CD8-positive, alpha-beta memory T cell (primary cell): ENCODE data around the gene BACH2. TPM values are rescaled to one million over a fixed set of nuclear protein-coding genes. Genes with fewer than 3 reads are reported as not detected.
"Not testable (repeated sequence)": the region's sequence is repeated elsewhere in the genome, so short reads cannot be mapped to it uniquely, and the experiment has no call there.

ENCODE experiments used
- CTCF ChIA-PET: fragments of 350-600 bp; sonication (Branson Sonifier 250); formaldehyde crosslinking; loops from one replicate; lab custom pipeline; 2021; ENCODE audit warnings: antibody characterized with exemption; lab: Charles Lee
- POLR2A ChIA-PET: fragments of 350-600 bp; sonication (Branson Sonifier 250); formaldehyde crosslinking; loops from one replicate; lab custom pipeline; 2021; ENCODE audit warnings: antibody characterized with exemption; lab: Charles Lee
- DNase-seq, 5 donors: peaks; one replicate each; pipeline versions ENCODE4 v3.0.0 to v3.0.0-alpha.2; 2020 to 2022; ENCODE audit warnings: mixed read lengths in 1 of 5
- H3K27ac ChIP-seq: one replicate; pipeline ENCODE4 v1.7.0; 2013; ENCODE audit warnings: low read depth, mild to moderate bottlenecking, low read length, moderate library complexity
- H3K27me3 ChIP-seq: 2 replicates; pipeline ENCODE4 v1.7.0; 2013; ENCODE audit warnings: low read length, mild to moderate bottlenecking; ENCODE audit not compliant: insufficient read depth, poor library complexity, severe bottlenecking
- H3K36me3 ChIP-seq: 2 replicates; pipeline ENCODE4 v1.7.0; 2013; ENCODE audit warnings: mild to moderate bottlenecking, low read length, moderate library complexity; ENCODE audit not compliant: insufficient read depth
- H3K4me1 ChIP-seq: 2 replicates; pipeline ENCODE4 v1.7.0; 2013; ENCODE audit warnings: mild to moderate bottlenecking, low read length, moderate library complexity; ENCODE audit not compliant: insufficient read depth
- H3K4me3 ChIP-seq: 2 replicates; pipeline ENCODE4 v1.7.0; 2013; ENCODE audit warnings: mild to moderate bottlenecking, low read length
- H3K9me3 ChIP-seq: 2 replicates; pipeline ENCODE4 v1.7.0; 2013; ENCODE audit warnings: mild to moderate bottlenecking, low read length
- H3K27ac Mint-ChIP-seq, 8 donors: one replicate each; pipeline ENCODE4 v1.8.0; 2020 to 2021; ENCODE audit warnings: mixed read lengths in 8 of 8, mild to moderate bottlenecking in 6 of 8, inconsistent platforms in 3 of 8, moderate library complexity in 3 of 8
- H3K27me3 Mint-ChIP-seq, 2 donors: one replicate each; pipeline ENCODE4 v1.8.0; 2020 to 2021; ENCODE audit warnings: mixed read lengths in 2 of 2, mild to moderate bottlenecking in 1 of 2, moderate library complexity in 1 of 2
- H3K36me3 Mint-ChIP-seq, 3 donors: one replicate each; pipeline ENCODE4 v1.8.0; 2020 to 2021; ENCODE audit warnings: mixed read lengths in 3 of 3, inconsistent platforms in 1 of 3, mild to moderate bottlenecking in 1 of 3
- H3K4me1 Mint-ChIP-seq, 3 donors: one replicate each; pipeline ENCODE4 v1.8.0; 2020 to 2021; ENCODE audit warnings: mixed read lengths in 3 of 3, inconsistent platforms in 1 of 3, mild to moderate bottlenecking in 1 of 3
- H3K4me3 Mint-ChIP-seq, 7 donors: one replicate each; pipeline ENCODE4 v1.8.0; 2020 to 2021; ENCODE audit warnings: mixed read lengths in 7 of 7, mild to moderate bottlenecking in 6 of 7, moderate library complexity in 4 of 7, inconsistent platforms in 2 of 7
- H3K9me3 Mint-ChIP-seq, 5 donors: one replicate each; pipeline ENCODE4 v1.8.0; 2020 to 2022; ENCODE audit warnings: mixed read lengths in 5 of 5, mild to moderate bottlenecking in 3 of 5, moderate library complexity in 2 of 5, inconsistent platforms in 1 of 5
- polyA plus RNA-seq: library from polyadenylated mRNA; unstranded; fragments of 300-500 nt; fragmentation: Illumina TruSeq; gene quantifications from one replicate; pipeline ENCODE4 v1.2.3, GENCODE V29; 2021
- total RNA-seq, 2 experiments: library from RNA; stranded (reverse); gene quantifications; one replicate each; pipeline ENCODE4 v1.2.3, GENCODE V29; 2021

The BACH2 gene
- total and polyA plus RNA-seq, 3 experiments from 2014 or later, result 7.4 to 41.8 (median 39.9) TPM

DNA sequence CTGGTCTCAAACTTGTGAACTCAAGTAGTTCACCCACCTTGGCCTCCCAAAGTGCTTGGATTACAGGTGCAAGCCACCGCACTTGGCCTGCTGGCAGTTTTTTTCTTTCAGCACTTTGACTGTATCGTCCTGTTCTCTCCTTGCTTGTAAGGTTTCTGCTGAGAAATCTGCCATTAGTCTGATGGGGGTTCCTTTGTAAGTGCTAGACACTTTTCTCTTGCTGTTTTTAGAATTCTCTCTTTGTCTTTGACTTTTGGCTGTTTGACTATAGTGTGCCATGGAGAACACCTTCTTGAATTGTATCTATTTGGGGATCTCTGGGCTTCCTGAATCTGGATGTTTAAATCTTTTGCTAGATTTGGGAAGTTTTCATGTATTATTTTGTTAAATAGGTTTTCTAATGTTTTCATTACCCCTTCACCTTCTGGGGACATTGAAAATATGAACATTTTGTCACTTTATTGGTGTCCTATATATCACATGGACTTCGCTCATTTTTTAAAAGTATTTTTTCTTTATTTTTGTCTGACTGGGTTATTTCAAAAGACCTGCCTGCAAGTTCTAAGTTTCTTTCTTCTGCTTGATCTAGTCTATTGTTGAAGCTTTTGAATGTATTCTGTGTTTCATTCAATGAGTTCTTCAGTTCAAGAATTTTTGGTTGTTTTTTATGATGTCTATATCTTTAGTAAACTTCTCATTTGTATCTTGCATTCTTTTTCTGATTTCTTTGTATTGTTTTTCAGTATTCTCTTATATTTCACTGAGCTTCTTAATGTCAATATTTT is 380.3 kb downstream of the BACH2 start:
- no peak for DNase-seq
- H3K27me3 Mint-ChIP-seq, result peaks cover 3 to 34% of the 10 kb centered on the region in 2 donors
- no peaks in the 10 kb centered on the region for H3K4me1 ChIP-seq
- H3K27ac Mint-ChIP-seq, result no peak overlapping the region
- H3K9me3 Mint-ChIP-seq, result peaks cover 16 to 24% (median 20%) of the 10 kb centered on the region in 5 donors
- POLR2A ChIA-PET, result no interaction called here
- no peak overlapping the region for H3K4me3 Mint-ChIP-seq
- H3K4me1 Mint-ChIP-seq, result no peaks in the 10 kb centered on the region
- H3K27me3 ChIP-seq, result no peaks in the 10 kb centered on the region
- peaks cover 2 to 23% (median 7%) of the 10 kb centered on the region in 3 donors for H3K36me3 Mint-ChIP-seq
- H3K36me3 ChIP-seq, result no peaks in the 10 kb centered on the region
- H3K9me3 ChIP-seq, result peaks cover 4% of the 10 kb centered on the region
- CTCF ChIA-PET, result no interaction called here
- no peak overlapping the region for H3K27ac ChIP-seq
- no peak overlapping the region for H3K4me3 ChIP-seq

DNA sequence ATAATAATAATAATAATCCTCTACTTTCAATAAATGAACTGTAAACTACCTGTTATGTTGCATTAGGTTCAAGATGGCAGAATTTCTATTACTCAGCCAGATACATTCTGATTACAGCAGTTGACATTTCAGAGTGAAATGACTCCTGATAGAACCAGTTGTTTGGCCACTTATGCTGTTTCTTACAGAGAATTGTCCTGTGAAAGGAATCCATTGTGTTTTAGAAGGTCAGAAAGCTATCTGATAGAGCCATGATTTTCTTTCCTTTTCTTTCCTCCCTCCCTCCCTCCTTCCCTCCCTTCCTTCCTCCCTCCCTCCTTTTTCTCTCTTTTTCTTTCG is 385.8 kb downstream of the BACH2 start:
- Histone ChIP-seq H3K27ac (no peak overlapping the region), H3K4me1 (no peaks in the 10 kb centered on the region), H3K36me3 (no peaks in the 10 kb centered on the region), H3K9me3 (no peaks in the 10 kb centered on the region), H3K27me3 (no peaks in the 10 kb centered on the region), H3K4me3 (no peak overlapping the region)
- POLR2A ChIA-PET, result no interaction called here
- no peak overlapping the region for H3K4me3 Mint-ChIP-seq
- CTCF ChIA-PET, result no interaction called here
- H3K36me3 Mint-ChIP-seq, result peaks cover 0 to 15% (median 0%) of the 10 kb centered on the region in 3 donors
- H3K27me3 Mint-ChIP-seq, result peaks cover 3 to 33% of the 10 kb centered on the region in 2 donors
- no peak for DNase-seq
- peaks cover 0 to 4% (median 3%) of the 10 kb centered on the region in 3 donors for H3K4me1 Mint-ChIP-seq
- no peak overlapping the region for H3K27ac Mint-ChIP-seq
- peaks cover 7 to 12% (median 8%) of the 10 kb centered on the region in 5 donors for H3K9me3 Mint-ChIP-seq

DNA sequence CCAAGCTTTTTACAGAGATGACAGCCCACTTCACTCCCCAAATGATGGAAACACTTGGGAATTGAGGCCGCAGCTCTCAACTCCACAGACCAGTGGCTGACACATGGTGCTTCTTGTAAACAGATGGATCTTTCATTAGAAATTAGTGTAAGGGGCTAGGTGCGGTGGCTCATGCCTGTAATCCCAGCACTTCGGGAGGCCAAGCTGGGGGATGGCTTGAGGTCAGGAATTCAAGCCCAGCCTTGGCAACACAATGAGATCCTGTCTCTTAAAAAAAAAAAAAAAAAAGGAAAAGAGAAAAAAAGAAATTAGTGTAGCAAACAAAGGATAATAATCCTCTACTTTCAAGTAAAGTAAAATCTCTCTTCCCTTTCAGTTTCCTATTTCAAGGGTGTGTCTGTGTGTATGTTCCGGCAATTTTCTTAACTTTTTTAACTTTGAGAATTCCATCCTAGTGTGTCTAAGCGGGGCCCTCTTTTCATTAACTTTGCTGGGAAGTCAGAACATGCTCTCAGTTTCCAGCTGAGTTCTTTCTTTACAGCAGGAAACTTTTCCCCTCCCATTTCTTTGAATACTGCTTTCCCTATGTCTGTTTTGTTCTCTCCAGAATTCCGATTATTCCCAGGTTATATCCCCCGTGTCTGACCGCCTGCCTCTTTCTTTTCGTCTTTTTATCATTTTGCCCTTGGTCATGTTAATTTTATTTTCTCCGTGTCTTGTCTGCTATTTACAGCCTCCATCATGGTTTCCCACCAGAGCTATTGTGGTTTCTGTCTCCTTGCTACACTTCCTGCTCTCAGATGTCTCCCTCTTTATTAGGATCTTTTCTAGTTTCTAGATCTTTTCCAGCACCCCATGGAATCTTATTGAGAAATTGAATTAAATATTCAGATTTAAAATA is 386.4 kb downstream of the BACH2 start:
- H3K4me1 Mint-ChIP-seq, DNase-seq, H3K27me3 ChIP-seq, H3K9me3 ChIP-seq, H3K4me1 ChIP-seq, POLR2A ChIA-PET, H3K9me3 Mint-ChIP-seq, H3K36me3 ChIP-seq, H3K27ac ChIP-seq, CTCF ChIA-PET, H3K4me3 ChIP-seq: not testable (repeated sequence)
- Mint-ChIP-seq H3K4me3 (peak overlapping the region in 1 of 7 donors; percentile 15), H3K36me3 (peaks cover 0 to 11% (median 0%) of the 10 kb centered on the region in 3 donors), H3K27ac (peak overlapping the region in 1 of 8 donors; percentile 51), H3K27me3 (peaks cover 3 to 28% of the 10 kb centered on the region in 2 donors)

DNA sequence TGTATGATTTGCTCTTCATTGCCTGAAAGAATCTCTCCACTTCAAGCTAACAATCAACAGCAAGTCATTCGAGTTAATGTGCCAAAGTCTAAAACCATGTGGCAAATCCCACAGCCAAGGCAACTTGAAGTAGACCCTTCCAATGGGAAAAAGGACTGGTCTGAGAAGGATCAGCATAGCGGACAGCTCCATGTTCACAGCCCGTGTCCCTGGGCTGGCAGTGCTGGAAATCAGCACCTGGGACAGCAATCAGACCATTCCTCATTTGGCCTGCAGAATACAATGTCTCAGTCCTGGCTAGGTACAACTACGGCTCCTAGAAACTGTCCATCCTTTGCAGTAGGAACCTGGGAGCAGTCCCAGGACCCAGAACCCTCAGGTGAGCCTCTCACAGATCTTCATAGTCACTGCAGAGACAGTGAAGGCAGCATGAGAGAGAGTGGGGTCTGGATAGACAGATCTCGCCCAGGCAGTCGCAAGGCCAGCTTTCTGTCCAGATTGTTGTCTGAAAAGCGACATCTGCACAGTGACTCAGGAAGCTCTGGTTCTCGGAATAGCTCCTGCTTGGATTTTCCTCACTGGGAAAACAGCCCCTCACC is 401.3 kb downstream of the BACH2 start:
- Mint-ChIP-seq H3K4me3 (no peak overlapping the region), H3K9me3 (no peaks in the 10 kb centered on the region), H3K27ac (no peak overlapping the region), H3K27me3 (peaks cover 32 to 60% of the 10 kb centered on the region in 2 donors), H3K4me1 (no peaks in the 10 kb centered on the region), H3K36me3 (no peaks in the 10 kb centered on the region)
- no peaks in the 10 kb centered on the region for H3K9me3 ChIP-seq
- ChIA-PET POLR2A (no interaction called here), CTCF (no interaction called here)
- H3K4me1 ChIP-seq, result no peaks in the 10 kb centered on the region
- no peaks in the 10 kb centered on the region for H3K27me3 ChIP-seq
- H3K4me3 ChIP-seq, result no peak overlapping the region
- H3K36me3 ChIP-seq, result no peaks in the 10 kb centered on the region
- no peak for DNase-seq
- H3K27ac ChIP-seq, result no peak overlapping the region

DNA sequence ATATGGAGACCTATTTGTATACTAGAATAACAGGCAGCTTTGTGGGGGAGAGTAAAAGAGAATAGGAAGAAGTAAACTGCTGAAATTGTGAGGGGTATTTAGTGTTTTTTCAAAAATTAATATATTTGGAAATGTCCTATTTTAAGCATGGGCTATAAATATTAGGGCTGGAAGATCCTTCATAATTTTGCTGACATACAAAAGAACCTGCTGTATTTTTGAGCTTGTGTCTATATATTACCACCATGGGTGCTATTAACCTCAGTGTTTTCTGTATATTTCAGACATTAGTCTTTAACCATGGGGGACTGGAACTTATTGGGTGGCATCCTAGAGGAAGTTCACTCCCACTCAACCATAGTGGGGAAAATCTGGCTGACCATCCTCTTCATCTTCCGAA is 402.5 kb downstream of the BACH2 start, which contains the start of gene GJA10:
Gene GJA10 (plus strand): TSS at position 301 of the 400 bp plus-strand sequence. CDS start 0 bp downstream, at position 301.
- H3K27me3 ChIP-seq, result no peaks in the 10 kb centered on the region
- H3K4me3 Mint-ChIP-seq, result peak within 1 kb of the TSS in 1 of 7 donors; percentile 16
- H3K36me3 Mint-ChIP-seq, result no peaks in the 10 kb centered on the region
- H3K27ac ChIP-seq, result no peak within 1 kb of the TSS
- H3K36me3 ChIP-seq, result no peaks in the 10 kb centered on the region
- no peak for DNase-seq
- ChIA-PET POLR2A (no interaction called here), CTCF (no interaction called here)
- no peaks in the 10 kb centered on the region for H3K9me3 ChIP-seq
- H3K4me3 ChIP-seq, result no peak within 1 kb of the TSS
- H3K27me3 Mint-ChIP-seq, result peaks cover 31 to 60% of the 10 kb centered on the region in 2 donors
- no peaks in the 10 kb centered on the region for H3K9me3 Mint-ChIP-seq
- H3K27ac Mint-ChIP-seq, result no peak within 1 kb of the TSS
- H3K4me1 ChIP-seq, result no peaks in the 10 kb centered on the region
- H3K4me1 Mint-ChIP-seq, result no peaks in the 10 kb centered on the region

DNA sequence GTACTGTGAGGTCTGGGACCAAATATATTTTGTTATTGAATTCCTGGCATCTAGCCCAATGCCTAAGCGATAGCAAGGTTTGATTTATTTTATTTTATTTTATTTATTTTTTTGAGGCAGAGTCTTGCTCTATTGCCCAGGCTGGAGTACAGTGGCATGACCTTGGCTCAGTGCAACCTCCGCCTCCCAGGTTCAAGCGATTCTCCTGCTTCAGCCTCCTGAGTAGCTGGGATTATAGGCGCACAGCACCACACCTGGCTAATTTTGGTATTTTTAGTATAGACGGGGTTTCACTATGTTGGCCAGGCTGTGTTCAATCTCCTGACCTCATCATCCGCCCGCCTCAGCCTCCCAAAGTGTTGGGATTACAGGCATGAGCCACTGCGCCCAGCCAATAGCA is 404.1 kb downstream of the BACH2 start:
- H3K4me3 ChIP-seq, H3K9me3 ChIP-seq, H3K36me3 ChIP-seq, H3K27ac ChIP-seq, H3K9me3 Mint-ChIP-seq, H3K27ac Mint-ChIP-seq, H3K4me1 ChIP-seq, H3K4me1 Mint-ChIP-seq, H3K27me3 ChIP-seq, DNase-seq, H3K4me3 Mint-ChIP-seq, H3K36me3 Mint-ChIP-seq, POLR2A ChIA-PET, CTCF ChIA-PET: not testable (repeated sequence)
- H3K27me3 Mint-ChIP-seq, result peaks cover 34 to 63% of the 10 kb centered on the region in 2 donors

DNA sequence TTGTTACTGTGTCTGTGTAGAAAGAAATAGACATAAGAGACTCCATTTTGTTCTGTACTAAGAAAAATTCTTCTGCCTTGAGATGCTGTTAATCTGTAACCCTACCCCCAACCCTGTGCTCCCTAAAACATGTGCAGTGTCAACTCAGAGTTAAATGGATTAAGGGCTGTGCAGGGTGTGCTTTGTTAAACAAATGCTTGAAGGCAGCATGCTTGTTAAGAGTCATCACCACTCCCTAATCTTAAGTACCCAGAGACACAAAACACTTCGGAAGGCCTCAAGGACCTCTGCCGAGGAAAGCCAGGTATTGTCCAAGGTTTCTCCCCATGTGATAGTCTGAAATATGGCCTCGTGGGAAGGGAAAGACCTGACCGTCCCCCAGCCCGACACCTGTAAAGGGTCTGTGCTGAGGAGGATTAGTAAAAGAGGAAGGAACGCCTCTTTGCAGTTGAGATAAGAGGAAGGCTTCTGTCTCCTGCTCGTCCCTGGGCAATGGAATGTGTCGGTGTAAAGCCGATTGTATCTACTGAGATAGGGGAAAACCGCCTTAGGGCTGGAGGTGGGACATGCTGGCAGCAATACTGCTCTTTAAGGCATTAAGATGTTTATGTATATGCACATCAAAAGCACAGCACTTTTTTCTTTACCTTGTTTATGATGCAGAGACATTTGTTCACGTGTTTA is 405.7 kb downstream of the BACH2 start:
- H3K27ac Mint-ChIP-seq, H3K36me3 Mint-ChIP-seq, H3K36me3 ChIP-seq, H3K9me3 ChIP-seq, H3K27me3 ChIP-seq, DNase-seq, H3K4me1 Mint-ChIP-seq, H3K4me1 ChIP-seq, H3K9me3 Mint-ChIP-seq, CTCF ChIA-PET, H3K4me3 Mint-ChIP-seq, H3K27ac ChIP-seq, POLR2A ChIA-PET, H3K4me3 ChIP-seq: not testable (repeated sequence)
- peaks cover 34 to 59% of the 10 kb centered on the region in 2 donors for H3K27me3 Mint-ChIP-seq
